RWPE2 (cell line): ENCODE results near the gene HOXA1.
A peak's percentile ranks its signal among the peaks of the same experiment; 100 is the strongest.

Source experiments
- ATAC-seq: fragments of 200-7000 bp; cut with Tn5 transposase; 3 replicates; pipeline ENCODE4 v1.9.1; 2021; ENCODE audit warnings: low read depth
- DNase-seq: peaks from one replicate; pipeline ENCODE4 v3.0.0-alpha.2; 2020; ENCODE audit warnings: low spot score
- H3K27ac ChIP-seq: fragments of 450-650 bp; 2 replicates; pipeline ENCODE4 v1.5.1; 2017; ENCODE audit warnings: mild to moderate bottlenecking; ENCODE audit not compliant: poor library complexity, severe bottlenecking
- H3K27me3 ChIP-seq: fragments of 250-450 bp; sonication (Bioruptor Pico); 2 replicates; pipeline ENCODE4 v1.5.1; 2021; ENCODE audit warnings: mild to moderate bottlenecking, moderate library complexity; ENCODE audit not compliant: insufficient read depth, poor library complexity, severe bottlenecking
- H3K36me3 ChIP-seq: fragments of 250-450 bp; sonication (Bioruptor Pico); 2 replicates; pipeline ENCODE4 v1.5.1; 2020; ENCODE audit warnings: low read depth, mild to moderate bottlenecking, moderate library complexity
- H3K4me1 ChIP-seq: fragments of 250-450 bp; sonication (Bioruptor Pico); 2 replicates; pipeline ENCODE4 v1.5.1; 2021; ENCODE audit warnings: mild to moderate bottlenecking, moderate library complexity; ENCODE audit not compliant: insufficient read depth, poor library complexity, severe bottlenecking
- H3K4me3 ChIP-seq: fragments of 250-450 bp; sonication (Bioruptor Pico); 2 replicates; pipeline ENCODE4 v1.5.1; 2021; ENCODE audit warnings: mild to moderate bottlenecking, moderate library complexity; ENCODE audit not compliant: severe bottlenecking
- H3K9me3 ChIP-seq: fragments of 250-450 bp; sonication (Bioruptor Pico); 2 replicates; pipeline ENCODE4 v1.5.1; 2021; ENCODE audit warnings: mild to moderate bottlenecking, moderate library complexity; ENCODE audit not compliant: severe bottlenecking
- CTCF ChIP-seq: fragments of 450-650 bp; IDR thresholded peaks from one replicate; pipeline ENCODE4 v1.5.1; 2017; ENCODE audit warnings: mild to moderate bottlenecking, moderate library complexity; ENCODE audit not compliant: poor library complexity, severe bottlenecking

The HOXA1 gene

GRCh38 chr7:27097686-27098577, 2.1 kb upstream of the HOXA1 start:
- Histone ChIP-seq H3K27ac (peak overlapping the region; percentile 85), H3K27me3 (no peaks in the 10 kb centered on the region), H3K36me3 (peaks cover 16% of the 10 kb centered on the region), H3K9me3 (no peaks in the 10 kb centered on the region), H3K4me1 (peaks cover 7% of the 10 kb centered on the region), H3K4me3 (peak overlapping the region; percentile 66)
- DNase-seq (no peak), ATAC-seq (peak; percentile 39)
- peak; percentile 26 for TF ChIP-seq CTCF

DNA sequence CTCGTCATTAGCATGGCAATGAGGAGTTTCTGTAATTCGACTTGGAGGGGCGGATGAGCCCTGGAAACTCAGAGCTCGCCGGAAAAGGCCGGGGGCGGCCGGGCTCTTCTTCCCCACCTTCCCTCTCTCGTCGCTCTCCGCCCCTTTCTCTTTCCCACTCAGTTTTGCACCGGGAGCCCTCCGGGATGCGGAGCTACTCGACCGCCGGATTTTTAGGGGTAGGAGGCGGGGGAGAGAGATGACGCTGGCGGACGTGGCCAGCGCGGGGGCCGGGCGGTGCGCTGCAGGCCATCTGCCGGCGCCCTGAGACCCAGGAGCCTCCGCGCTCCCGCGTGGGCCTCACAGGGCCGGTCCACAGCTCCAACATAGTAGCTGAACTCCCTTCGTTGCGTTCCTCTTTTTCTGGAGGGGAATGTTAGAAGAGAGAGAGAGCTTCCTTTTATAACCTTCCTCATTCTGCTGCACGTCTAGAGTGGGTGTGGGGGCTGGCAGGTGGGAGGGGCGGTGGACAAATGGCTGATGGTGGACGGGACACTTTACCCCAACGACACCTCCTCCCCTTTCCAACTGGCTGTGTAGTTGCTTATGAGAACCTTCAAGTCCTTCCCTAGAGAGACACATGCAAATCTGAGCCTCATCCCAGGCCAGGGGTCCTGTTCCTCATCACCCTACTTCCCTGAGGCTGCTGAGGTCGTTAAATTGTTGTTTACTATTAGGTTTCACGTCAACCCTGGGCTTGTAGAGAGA, 1.1 kb upstream of the HOXA1 start:
- H3K4me3 ChIP-seq: peak overlapping the region; percentile 66
- no peak for TF ChIP-seq CTCF
- ATAC-seq: peak; percentile 4; the same call in 1 of the 3 replicates
- no peak for DNase-seq
- H3K27ac ChIP-seq: peak overlapping the region; percentile 85
- H3K4me1 ChIP-seq: peaks cover 7% of the 10 kb centered on the region
- no peaks in the 10 kb centered on the region for H3K27me3 ChIP-seq
- H3K36me3 ChIP-seq: peaks cover 16% of the 10 kb centered on the region
- H3K9me3 ChIP-seq: no peaks in the 10 kb centered on the region

- Histone ChIP-seq H3K36me3 (peaks cover 13% of the 10 kb centered on the region), H3K9me3 (no peaks in the 10 kb centered on the region), H3K27ac (peak overlapping the region; percentile 85), H3K4me1 (peaks cover 7% of the 10 kb centered on the region), H3K27me3 (no peaks in the 10 kb centered on the region), H3K4me3 (peak overlapping the region; percentile 66)
- ATAC-seq (no peak), DNase-seq (no peak)
- no peak for TF ChIP-seq CTCF
Measured at GRCh38 chr7:27095050-27095896, 527 bp downstream of the HOXA1 start.

DNA sequence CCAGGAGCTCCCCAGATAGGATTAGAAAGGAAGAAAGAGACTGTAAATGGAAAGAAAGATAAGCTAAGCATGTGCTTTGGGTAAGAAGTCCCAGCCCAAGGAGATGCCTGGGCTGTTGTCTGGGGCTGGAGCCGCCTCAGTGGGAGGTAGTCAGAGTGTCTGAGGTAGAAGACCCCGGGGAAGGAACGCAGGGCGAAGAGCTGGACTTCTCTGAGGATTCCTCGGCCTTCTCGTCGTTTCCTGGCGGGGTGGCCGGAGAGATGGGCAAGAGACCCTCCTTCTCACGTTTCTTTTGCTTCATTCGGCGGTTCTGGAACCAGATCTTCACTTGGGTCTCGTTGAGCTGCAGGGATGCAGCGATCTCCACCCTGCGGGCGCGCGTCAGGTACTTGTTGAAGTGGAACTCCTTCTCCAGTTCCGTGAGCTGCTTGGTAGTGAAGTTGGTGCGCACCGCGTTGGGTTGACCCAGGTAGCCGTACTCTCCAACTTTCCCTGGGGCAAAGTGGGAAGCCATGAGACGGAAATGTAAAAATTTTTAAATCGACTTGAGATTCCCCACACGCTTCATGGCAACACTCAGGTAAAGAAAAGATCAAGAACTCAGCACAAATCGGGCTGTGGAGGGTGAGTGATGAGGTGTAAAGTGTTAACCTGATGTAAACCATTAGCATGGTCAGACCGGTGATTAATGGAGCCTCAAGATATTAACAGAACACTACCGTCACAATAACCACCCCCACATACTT, 1.3 kb downstream of the HOXA1 start:
- DNase-seq (no peak), ATAC-seq (no peak)
- Histone ChIP-seq H3K9me3 (no peaks in the 10 kb centered on the region), H3K36me3 (peaks cover 5% of the 10 kb centered on the region), H3K4me3 (peak overlapping the region; percentile 66), H3K27ac (no peak overlapping the region), H3K27me3 (no peaks in the 10 kb centered on the region), H3K4me1 (peaks cover 3% of the 10 kb centered on the region)
- TF ChIP-seq CTCF: no peak
